GM13976 (cell line): ENCODE measurements around the gene TTLL6.

Experiments used
- DNase-seq: peaks from one replicate; pipeline ENCODE4 v3.0.0; 2012; ENCODE audit warnings: low spot score
- in situ Hi-C: fragments of 300-500 bp; cut with MboI; formaldehyde crosslinking; loops from one replicate; pipeline ENCODE4 v1.12.0; 2022; ENCODE audit warnings: low sequenced_read_pairs, mixed read lengths, inconsistent platforms; ENCODE audit not compliant: unreplicated experiment
- TF ChIP-seq, protein P1 (sequence below): IDR thresholded peaks from 2 replicates; pipeline ENCODE4 v1.5.1; 2012; ENCODE audit warnings: borderline replicate concordance, mild to moderate bottlenecking; ENCODE audit not compliant: insufficient read depth; ENCODE audit errors: extremely low read depth, missing control alignments, control extremely low read depth

TTLL6 gene

GRCh38 chr17:48715496-48716399 lies 101.3 kb downstream of the TTLL6 start:
- in situ Hi-C loops: no loop called here
- TF ChIP-seq, protein P1, sequence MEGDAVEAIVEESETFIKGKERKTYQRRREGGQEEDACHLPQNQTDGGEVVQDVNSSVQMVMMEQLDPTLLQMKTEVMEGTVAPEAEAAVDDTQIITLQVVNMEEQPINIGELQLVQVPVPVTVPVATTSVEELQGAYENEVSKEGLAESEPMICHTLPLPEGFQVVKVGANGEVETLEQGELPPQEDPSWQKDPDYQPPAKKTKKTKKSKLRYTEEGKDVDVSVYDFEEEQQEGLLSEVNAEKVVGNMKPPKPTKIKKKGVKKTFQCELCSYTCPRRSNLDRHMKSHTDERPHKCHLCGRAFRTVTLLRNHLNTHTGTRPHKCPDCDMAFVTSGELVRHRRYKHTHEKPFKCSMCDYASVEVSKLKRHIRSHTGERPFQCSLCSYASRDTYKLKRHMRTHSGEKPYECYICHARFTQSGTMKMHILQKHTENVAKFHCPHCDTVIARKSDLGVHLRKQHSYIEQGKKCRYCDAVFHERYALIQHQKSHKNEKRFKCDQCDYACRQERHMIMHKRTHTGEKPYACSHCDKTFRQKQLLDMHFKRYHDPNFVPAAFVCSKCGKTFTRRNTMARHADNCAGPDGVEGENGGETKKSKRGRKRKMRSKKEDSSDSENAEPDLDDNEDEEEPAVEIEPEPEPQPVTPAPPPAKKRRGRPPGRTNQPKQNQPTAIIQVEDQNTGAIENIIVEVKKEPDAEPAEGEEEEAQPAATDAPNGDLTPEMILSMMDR: no peak
- DNase-seq: no peak
